H1 (cell line): ENCODE results near the gene USP53. TPM values are rescaled to one million over a fixed set of nuclear protein-coding genes. Genes with fewer than 3 reads are reported as not detected.

Source experiments
- CTBP2 ChIP-seq: IDR thresholded peaks from 2 replicates; pipeline ENCODE4 v1.7.0; 2011; ENCODE audit warnings: borderline replicate concordance, mild to moderate bottlenecking, moderate library complexity, mixed read lengths, low read length; ENCODE audit not compliant: insufficient read depth, insufficient read length
- GABPA ChIP-seq: IDR thresholded peaks from 2 replicates; pipeline ENCODE4 v1.6.1; 2011; ENCODE audit warnings: mild to moderate bottlenecking, low read length, moderate library complexity, borderline replicate concordance; ENCODE audit not compliant: insufficient read depth
- RBBP5 ChIP-seq: IDR thresholded peaks from 2 replicates; pipeline ENCODE4 v1.7.1; 2012; ENCODE audit warnings: low read depth, mild to moderate bottlenecking, inconsistent platforms, low read length, moderate library complexity, borderline replicate concordance
- TBP ChIP-seq: IDR thresholded peaks from 2 replicates; pipeline ENCODE4 v1.6.1; 2011; ENCODE audit warnings: low read depth, low read length, improper control_type of control experiment
- polyA plus RNA-seq, 7 experiments: library from polyadenylated mRNA; depleted of rRNA in 3 of 7; stranded (reverse) in 5 of 7; unstranded in 2 of 7; fragments of >200 nt in 5 of 7; fragments of 200-250 nt in 2 of 7; gene quantifications; 1 replicate in 5 of 7; 2 replicates in 1 of 7; 4 replicates in 1 of 7; pipeline versions ENCODE4 v1.2.1 to v1.2.3, GENCODE V29; 2011 to 2013; ENCODE audit warnings: missing spikeins in 2 of 7, mixed read lengths in 2 of 7
- total RNA-seq: library from RNA; stranded (reverse); fragmentation: NEBNext Ultra II Directional; extraction: Animal tissue kit (Norgen Biotek cat#: 25700); gene quantifications from 2 replicates; pipeline ENCODE4 v1.2.1, GENCODE V29; 2021
- TF ChIP-seq, protein P1 (sequence below): IDR thresholded peaks from 2 replicates; pipeline ENCODE4 v1.6.1; 2012; ENCODE audit warnings: inconsistent platforms

USP53 gene
- total and polyA plus RNA-seq, 2 of the 8 experiments (the other 6 are each of a cell fraction or from before 2014, with no cell fraction given): 2.9 to 14.9 TPM

DNA sequence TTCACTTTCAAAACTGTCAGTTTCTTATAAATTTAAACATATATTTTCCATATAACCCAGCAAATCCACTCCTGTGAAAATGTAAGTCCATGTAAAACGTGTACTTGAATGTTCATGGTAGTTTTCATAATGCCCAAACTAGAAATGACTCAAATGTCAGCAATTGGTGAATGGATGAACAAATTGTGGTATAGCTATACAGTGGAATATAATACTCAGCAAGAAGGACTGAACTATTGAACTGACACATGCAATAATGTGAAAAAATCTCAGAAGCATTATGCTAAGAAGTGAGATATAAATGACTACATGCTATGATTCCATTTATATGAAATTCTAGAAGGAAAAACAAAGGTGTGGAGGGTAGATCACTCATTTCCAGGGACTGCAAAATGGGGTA, 52.2 kb downstream of the USP53 start (continued):
- no peak for TF ChIP-seq TBP
- no peak for TF ChIP-seq CTBP2
- TF ChIP-seq GABPA: no peak
- TF ChIP-seq, protein P1, sequence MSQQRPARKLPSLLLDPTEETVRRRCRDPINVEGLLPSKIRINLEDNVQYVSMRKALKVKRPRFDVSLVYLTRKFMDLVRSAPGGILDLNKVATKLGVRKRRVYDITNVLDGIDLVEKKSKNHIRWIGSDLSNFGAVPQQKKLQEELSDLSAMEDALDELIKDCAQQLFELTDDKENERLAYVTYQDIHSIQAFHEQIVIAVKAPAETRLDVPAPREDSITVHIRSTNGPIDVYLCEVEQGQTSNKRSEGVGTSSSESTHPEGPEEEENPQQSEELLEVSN: no peak
- no peak for TF ChIP-seq RBBP5
